Fibroblast of lung (primary cell): Measurements from ENCODE around the gene OTOG. TPM values are rescaled to one million over a fixed set of nuclear protein-coding genes. Genes with fewer than 3 reads are reported as not detected.

Source experiments
- DNase-seq, 2 donors: peaks; one replicate each; pipeline versions ENCODE4 v3.0.0 to v3.0.0-alpha.2; 2010; ENCODE audit warnings: low read depth in 2 of 2
- H2AFZ ChIP-seq: 2 replicates; pipeline ENCODE4 v1.5.1; 2012; ENCODE audit warnings: low read length, control low read depth, inconsistent platforms
- H3K27ac ChIP-seq: 2 replicates; pipeline ENCODE4 v1.5.1; 2011; ENCODE audit warnings: low read length, control low read depth; ENCODE audit not compliant: insufficient read depth
- H3K27me3 ChIP-seq: 2 replicates; pipeline ENCODE4 v1.5.1; 2011; ENCODE audit warnings: mild to moderate bottlenecking, low read length; ENCODE audit not compliant: control insufficient read depth, insufficient read depth
- H3K36me3 ChIP-seq: 2 replicates; pipeline ENCODE4 v1.5.1; 2011; ENCODE audit warnings: low read length; ENCODE audit not compliant: control insufficient read depth, insufficient read depth
- H3K4me1 ChIP-seq: 2 replicates; pipeline ENCODE4 v1.5.1; 2011; ENCODE audit warnings: low read length; ENCODE audit not compliant: control insufficient read depth, insufficient read depth; ENCODE audit errors: extremely low read depth
- H3K4me2 ChIP-seq: 2 replicates; pipeline ENCODE4 v1.5.1; 2011; ENCODE audit warnings: low read length, control low read depth; ENCODE audit not compliant: insufficient read depth; ENCODE audit errors: extremely low read depth
- H3K4me3 ChIP-seq, 4 experiments: fragments of 200-600 bp in 1 of 4; sonication (generic) in 1 of 4; replicated peaks in 1 of 4; 2 replicates each; pipeline ENCODE4 v1.5.1; 2011 to 2016; ENCODE audit warnings: low read length in 4 of 4, low read depth in 3 of 4, mild to moderate bottlenecking in 3 of 4, control low read depth in 2 of 4, inconsistent platforms in 1 of 4, mixed read lengths in 1 of 4; ENCODE audit not compliant: insufficient read depth in 1 of 4; ENCODE audit errors: control extremely low read depth in 1 of 4
- H3K79me2 ChIP-seq: 2 replicates; pipeline ENCODE4 v1.5.1; 2012; ENCODE audit warnings: mild to moderate bottlenecking, low read length, inconsistent platforms; ENCODE audit not compliant: control insufficient read depth, insufficient read depth
- H3K9ac ChIP-seq: 2 replicates; pipeline ENCODE4 v1.5.1; 2011; ENCODE audit warnings: mild to moderate bottlenecking, low read length, control low read depth; ENCODE audit not compliant: insufficient read depth
- H3K9me3 ChIP-seq: 2 replicates; pipeline ENCODE4 v1.5.1; 2012; ENCODE audit warnings: low read depth, low read length; ENCODE audit not compliant: control insufficient read depth, insufficient read depth
- H4K20me1 ChIP-seq: 2 replicates; pipeline ENCODE4 v1.5.1; 2011; ENCODE audit warnings: low read length; ENCODE audit not compliant: control insufficient read depth, insufficient read depth; ENCODE audit errors: extremely low read depth
- CTCF ChIP-seq, 2 donors: IDR thresholded peaks in 1 of 2; conservative IDR thresholded peaks in 1 of 2; 1 replicate in 1 of 2; 2 replicates in 1 of 2; pipeline ENCODE4 v1.5.1; 2011 to 2012; ENCODE audit warnings: low read length in 2 of 2, control low read depth in 1 of 2, inconsistent platforms in 1 of 2, low read depth in 1 of 2, mild to moderate bottlenecking in 1 of 2
- EZH2 ChIP-seq: IDR thresholded peaks from 2 replicates; pipeline ENCODE4 v1.5.1; 2012; ENCODE audit warnings: low read length, control low read depth, mild to moderate bottlenecking; ENCODE audit errors: missing control alignments
- polyA plus RNA-seq, 2 donors: library from polyadenylated mRNA; depleted of rRNA in 1 of 2; stranded (reverse) in 1 of 2; unstranded in 1 of 2; fragments of >200 nt; gene quantifications; 2 replicates each; pipeline ENCODE4 v1.2.1, GENCODE V29; 2011 to 2012; ENCODE audit warnings: missing spikeins in 1 of 2
- total RNA-seq: library from RNA; depleted of rRNA; stranded (reverse); fragments of >200 nt; gene quantifications from 2 replicates; pipeline ENCODE4 v1.2.1, GENCODE V29; 2014

Gene OTOG
- total and polyA plus RNA-seq, 2 donors (not counting 1 experiment from before 2014, with no cell fraction given), result not detected

GRCh38 chr11:17683377-17684161 lies 136.5 kb downstream of the OTOG start:
- Histone ChIP-seq H3K27me3 (no peaks in the 10 kb centered on the region), H3K4me1 (no peaks in the 10 kb centered on the region), H3K9ac (no peak overlapping the region), H3K36me3 (no peaks in the 10 kb centered on the region), H4K20me1 (no peaks in the 10 kb centered on the region), H3K27ac (no peak overlapping the region), H3K4me2 (no peak overlapping the region), H2AFZ (no peak overlapping the region), H3K9me3 (no peaks in the 10 kb centered on the region), H3K4me3 (no peak overlapping the region), H3K79me2 (no peaks in the 10 kb centered on the region)
- DNase-seq, result peak; percentile 53 to 93
- TF ChIP-seq CTCF (conservative IDR thresholded peaks at IDR 0.05 in 1 of 2, IDR thresholded peaks at IDR 0.05 in 1 of 2; ENCODE audit: low read depth in 1 of 2, low read length in 2 of 2) (no peak), EZH2 (no peak)

GRCh38 chr11:17684550-17684949 lies 137.5 kb downstream of the OTOG start:
- Histone ChIP-seq H3K27me3 (no peaks in the 10 kb centered on the region), H2AFZ (no peak overlapping the region), H3K9ac (no peak overlapping the region), H3K36me3 (no peaks in the 10 kb centered on the region), H3K4me2 (no peak overlapping the region), H3K4me3 (no peak overlapping the region), H3K4me1 (no peaks in the 10 kb centered on the region), H4K20me1 (no peaks in the 10 kb centered on the region), H3K27ac (no peak overlapping the region), H3K79me2 (no peaks in the 10 kb centered on the region), H3K9me3 (no peaks in the 10 kb centered on the region)
- TF ChIP-seq CTCF (conservative IDR thresholded peaks at IDR 0.05 in 1 of 2, IDR thresholded peaks at IDR 0.05 in 1 of 2; ENCODE audit: low read depth in 1 of 2, low read length in 2 of 2), result no peak
- no peak for TF ChIP-seq EZH2
- no peak for DNase-seq

GRCh38 chr11:17686231-17686980 lies 139.3 kb downstream of the OTOG start:
- DNase-seq, result peak in 1 of 2 donors; percentile 75

More at GRCh38 chr11:17686231-17686980, 139.3 kb downstream of the OTOG start:
- Histone ChIP-seq H3K9ac (no peak overlapping the region), H3K36me3 (no peaks in the 10 kb centered on the region), H3K27ac (no peak overlapping the region), H3K4me2 (no peak overlapping the region), H3K4me1 (no peaks in the 10 kb centered on the region), H3K79me2 (no peaks in the 10 kb centered on the region), H2AFZ (no peak overlapping the region), H4K20me1 (no peaks in the 10 kb centered on the region), H3K27me3 (no peaks in the 10 kb centered on the region), H3K4me3 (no peak overlapping the region), H3K9me3 (no peaks in the 10 kb centered on the region)
- TF ChIP-seq CTCF (conservative IDR thresholded peaks at IDR 0.05 in 1 of 2, IDR thresholded peaks at IDR 0.05 in 1 of 2; ENCODE audit: low read depth in 1 of 2, low read length in 2 of 2) (no peak), EZH2 (no peak)
